NCI-H1436 (cell line): ENCODE measurements around the gene PCDHGB6.
"Not testable (repeated sequence)": the region's sequence is repeated elsewhere in the genome, so short reads cannot be mapped to it uniquely, and the experiment has no call there.

Experiments
- DNase-seq: peaks from one replicate; lab custom pipeline; 2025; lab: John Stamatoyannopoulos, UW

Gene PCDHGB6

DNA sequence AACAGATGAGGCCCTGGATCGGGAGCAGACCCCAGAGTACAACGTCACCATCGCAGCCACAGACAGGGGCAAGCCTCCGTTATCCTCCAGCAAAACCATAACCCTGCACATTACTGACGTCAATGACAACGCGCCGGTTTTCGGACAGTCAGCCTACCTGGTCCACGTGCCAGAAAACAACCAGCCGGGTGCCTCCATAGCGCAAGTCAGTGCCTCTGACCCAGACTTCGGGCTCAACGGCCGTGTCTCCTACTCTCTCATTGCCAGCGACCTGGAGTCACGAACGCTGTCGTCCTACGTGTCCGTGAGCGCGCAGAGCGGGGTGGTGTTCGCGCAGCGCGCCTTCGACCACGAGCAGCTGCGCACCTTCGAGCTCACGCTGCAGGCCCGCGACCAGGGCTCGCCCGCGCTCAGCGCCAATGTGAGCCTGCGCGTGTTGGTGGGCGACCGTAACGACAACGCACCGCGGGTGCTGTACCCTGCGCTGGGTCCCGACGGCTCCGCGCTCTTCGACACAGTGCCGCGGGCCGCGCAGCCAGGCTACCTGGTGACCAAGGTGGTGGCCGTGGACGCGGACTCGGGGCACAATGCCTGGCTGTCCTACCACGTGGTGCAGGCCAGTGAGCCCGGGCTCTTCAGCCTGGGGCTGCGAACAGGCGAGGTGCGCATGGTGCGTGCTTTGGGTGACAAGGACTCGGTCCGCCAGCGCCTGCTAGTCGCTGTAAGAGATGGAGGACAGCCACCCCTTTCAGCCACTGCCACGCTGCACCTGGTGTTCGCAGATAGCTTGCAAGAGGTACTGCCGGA lies 11.5 kb downstream of the PCDHGB6 start:
- no peak for DNase-seq

- no peak for DNase-seq
Measured at GRCh38 chr5:141420855-141421488, 13.2 kb downstream of the PCDHGB6 start, which contains the start of gene PCDHGA11. Gene PCDHGA11 (plus strand): TSS chr5:141421051. CDS start chr5:141421228, 177 bp downstream.

DNA sequence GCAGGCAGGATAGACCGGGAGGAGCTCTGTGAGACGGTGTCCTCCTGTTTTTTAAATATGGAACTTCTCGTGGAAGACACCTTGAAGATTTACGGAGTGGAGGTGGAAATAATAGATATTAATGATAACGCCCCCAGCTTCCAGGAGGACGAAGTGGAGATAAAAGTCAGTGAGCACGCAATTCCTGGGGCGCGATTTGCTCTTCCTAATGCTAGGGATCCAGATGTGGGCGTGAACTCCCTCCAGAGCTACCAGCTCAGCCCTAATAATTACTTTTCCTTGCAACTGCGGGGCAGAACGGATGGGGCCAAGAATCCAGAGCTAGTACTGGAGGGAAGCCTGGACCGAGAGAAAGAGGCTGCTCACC lies 13.7 kb downstream of the PCDHGB6 start:
- DNase-seq, result no peak

DNA sequence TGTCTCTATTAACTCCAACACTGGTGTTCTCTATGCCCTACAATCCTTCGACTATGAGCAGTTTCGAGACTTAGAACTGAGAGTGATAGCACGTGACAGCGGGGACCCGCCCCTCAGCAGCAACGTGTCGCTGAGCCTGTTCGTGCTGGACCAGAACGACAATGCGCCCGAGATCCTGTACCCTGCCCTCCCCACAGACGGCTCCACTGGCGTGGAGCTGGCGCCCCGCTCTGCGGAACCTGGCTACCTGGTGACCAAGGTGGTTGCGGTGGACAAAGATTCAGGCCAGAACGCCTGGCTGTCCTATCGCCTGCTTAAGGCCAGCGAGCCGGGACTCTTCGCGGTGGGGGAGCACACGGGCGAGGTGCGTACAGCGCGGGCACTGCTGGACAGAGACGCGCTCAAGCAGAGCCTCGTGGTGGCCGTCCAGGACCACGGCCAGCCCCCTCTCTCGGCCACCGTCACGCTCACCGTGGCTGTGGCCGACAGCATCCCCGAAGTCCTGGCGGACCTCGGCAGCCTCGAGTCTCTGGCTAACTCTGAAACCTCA lies 15.0 kb downstream of the PCDHGB6 start:
- no peak for DNase-seq

GRCh38 chr5:141427783-141428426 lies 20.1 kb downstream of the PCDHGB6 start:
- DNase-seq, result no peak

GRCh38 chr5:141430332-141431113 lies 22.7 kb downstream of the PCDHGB6 start, which contains the start of gene PCDHGA12:
Gene PCDHGA12 (plus strand): TSS chr5:141430507. CDS start chr5:141430760, 253 bp downstream.
- no peak for DNase-seq

DNA sequence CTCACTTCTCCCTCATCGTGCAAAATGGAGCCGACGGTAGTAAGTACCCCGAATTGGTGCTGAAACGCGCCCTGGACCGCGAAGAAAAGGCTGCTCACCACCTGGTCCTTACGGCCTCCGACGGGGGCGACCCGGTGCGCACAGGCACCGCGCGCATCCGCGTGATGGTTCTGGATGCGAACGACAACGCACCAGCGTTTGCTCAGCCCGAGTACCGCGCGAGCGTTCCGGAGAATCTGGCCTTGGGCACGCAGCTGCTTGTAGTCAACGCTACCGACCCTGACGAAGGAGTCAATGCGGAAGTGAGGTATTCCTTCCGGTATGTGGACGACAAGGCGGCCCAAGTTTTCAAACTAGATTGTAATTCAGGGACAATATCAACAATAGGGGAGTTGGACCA lies 23.5 kb downstream of the PCDHGB6 start:
- no peak for DNase-seq

GRCh38 chr5:141432308-141432707 lies 24.5 kb downstream of the PCDHGB6 start:
- DNase-seq, result not testable (repeated sequence)

DNA sequence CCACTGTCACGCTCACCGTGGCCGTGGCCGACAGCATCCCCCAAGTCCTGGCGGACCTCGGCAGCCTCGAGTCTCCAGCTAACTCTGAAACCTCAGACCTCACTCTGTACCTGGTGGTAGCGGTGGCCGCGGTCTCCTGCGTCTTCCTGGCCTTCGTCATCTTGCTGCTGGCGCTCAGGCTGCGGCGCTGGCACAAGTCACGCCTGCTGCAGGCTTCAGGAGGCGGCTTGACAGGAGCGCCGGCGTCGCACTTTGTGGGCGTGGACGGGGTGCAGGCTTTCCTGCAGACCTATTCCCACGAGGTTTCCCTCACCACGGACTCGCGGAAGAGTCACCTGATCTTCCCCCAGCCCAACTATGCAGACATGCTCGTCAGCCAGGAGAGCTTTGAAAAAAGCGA lies 24.9 kb downstream of the PCDHGB6 start:
- not testable (repeated sequence) for DNase-seq

DNA sequence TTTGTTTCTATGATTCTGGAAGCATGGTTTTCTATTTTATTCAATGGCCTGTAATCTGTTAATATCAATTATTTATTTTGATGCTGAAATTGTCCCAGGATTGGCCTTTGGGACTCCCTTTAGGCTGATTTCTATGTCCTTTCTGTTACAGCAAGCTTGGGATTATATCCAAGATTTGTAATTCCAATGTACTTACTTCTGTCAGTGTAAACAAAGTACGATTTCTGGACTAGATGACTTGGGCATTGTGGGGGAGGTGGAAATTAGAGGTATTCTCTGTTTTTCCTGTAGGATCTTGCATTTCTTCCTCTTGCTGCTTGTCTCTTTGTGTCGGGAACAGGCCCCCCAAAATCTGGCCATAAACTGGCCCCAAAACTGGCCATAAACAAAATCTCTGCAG lies 26.2 kb downstream of the PCDHGB6 start:
- DNase-seq, result no peak

DNA sequence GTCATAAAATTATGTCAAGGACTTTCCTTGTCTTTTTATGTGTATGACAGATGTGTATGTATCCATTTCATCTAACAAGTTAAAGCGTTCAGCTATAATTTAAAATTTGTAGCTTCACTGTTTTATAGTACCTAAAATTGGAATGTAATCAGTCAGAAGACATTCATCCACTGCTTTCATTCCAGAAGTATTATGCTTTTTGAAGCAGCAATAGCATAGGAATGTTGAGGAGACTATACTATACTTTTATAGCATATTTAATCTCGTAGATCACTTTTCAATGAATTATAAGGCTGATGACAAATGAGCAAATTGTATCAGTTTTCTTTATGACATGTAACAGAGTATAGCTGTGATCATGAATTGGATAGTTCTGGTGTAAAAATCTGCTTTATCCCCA lies 29.4 kb downstream of the PCDHGB6 start:
- DNase-seq, result no peak

DNA sequence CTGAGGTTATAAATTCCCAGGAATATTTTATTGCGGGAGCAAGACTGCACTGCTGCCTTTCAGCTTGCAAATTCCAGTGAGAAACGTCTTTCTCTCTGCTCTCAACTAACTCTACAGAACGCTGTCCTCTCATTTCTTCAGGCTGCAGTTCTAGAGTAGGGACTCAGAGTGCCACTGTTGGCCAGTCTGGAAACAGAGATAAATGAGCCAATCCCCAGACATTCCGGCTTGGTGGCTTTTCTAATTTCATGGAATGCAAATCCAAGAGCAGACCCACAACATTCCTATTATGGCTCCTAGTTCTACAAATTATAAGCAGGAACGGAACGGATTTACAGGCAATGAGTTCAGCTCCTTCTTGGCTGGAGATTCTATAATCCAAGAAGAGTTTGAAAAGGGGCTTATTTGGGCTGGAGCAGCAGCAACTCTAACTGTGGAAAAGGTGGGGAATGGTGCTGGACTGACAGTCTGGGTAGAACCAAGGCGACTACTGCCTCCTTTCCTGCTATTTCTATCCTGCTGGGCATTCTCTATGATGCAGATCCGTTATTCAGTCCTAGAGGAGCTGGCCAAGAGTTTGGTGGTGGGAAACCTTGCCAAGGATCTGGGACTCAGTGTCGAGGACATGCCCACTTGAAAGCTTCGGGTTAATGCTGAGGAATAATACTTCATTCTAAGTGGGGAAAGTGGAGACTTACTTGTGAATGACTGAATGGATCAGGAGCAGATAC lies 31.8 kb downstream of the PCDHGB6 start:
- no peak for DNase-seq

DNA sequence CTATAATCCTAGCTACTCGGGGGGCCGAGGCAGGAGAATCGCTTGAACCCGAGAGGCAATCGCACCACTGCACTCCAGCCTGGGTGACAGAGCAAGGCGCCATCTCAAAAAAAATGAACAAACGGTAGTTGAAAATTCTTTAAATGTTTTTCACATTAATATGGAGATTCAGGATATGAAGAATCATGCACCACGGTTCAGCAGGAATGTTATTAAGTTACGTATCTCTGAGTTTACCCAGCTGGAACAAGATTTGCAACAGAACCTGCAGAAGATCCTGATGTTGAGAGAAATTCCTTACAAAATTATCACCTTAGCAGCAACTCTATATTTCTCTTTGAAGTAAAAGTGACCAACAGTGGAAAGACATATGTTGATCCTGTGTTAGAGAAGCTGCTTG lies 32.5 kb downstream of the PCDHGB6 start:
- DNase-seq, result no peak

GRCh38 chr5:141441571-141442170 lies 33.9 kb downstream of the PCDHGB6 start:
- DNase-seq, result no peak
